Erythroblast (primary cell): ENCODE data around the gene SPON1.

ENCODE experiments used
- GATA1 ChIP-seq: IDR thresholded peaks from 2 replicates; pipeline ENCODE4 v1.6.1; 2011; ENCODE audit warnings: low read depth, mild to moderate bottlenecking, control low read depth, low read length, moderate library complexity
- POLR2A ChIP-seq: IDR thresholded peaks from 2 replicates; pipeline ENCODE4 v1.6.1; 2011; ENCODE audit warnings: mild to moderate bottlenecking, low read length

DNA sequence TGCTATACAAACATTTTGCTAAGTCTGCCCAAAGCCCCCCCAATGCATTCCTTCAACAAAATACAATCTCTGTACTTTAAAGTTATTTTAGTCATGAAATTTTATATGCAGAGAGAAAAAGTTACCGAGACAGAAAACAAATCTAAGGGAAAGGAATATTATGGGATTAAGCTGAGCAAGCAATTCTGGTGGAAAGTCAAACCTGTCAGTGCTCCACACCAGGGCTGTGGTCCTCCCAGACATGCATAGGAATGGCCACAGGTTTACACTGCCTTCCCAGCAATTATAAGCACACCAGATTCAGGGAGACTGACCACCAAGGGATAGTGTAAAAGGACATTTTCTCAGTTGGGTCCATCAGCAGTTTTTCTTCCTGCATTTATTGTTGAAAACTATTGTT lies 304.1 kb downstream of the SPON1 start:
- no peak for TF ChIP-seq POLR2A
- no peak for TF ChIP-seq GATA1
